ENCODE results near the gene CABCOCO1.

DNA sequence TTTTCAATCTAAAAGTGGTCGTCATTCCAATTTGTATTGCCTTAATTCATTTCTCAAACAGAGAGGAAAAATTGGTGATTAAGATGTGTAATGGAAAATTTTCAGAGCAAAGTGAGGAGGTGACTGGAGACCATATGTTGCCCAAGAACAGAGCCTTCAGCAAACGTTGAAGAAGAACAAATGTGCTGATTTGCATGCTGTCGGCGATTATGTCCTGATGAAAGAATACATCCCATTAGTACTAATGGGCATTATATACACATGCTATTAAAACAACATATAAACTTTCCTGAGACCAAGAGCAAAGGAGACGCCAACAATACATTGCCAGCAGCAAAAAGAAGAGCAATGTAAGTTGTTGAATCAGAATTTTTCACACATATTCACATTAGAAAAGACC, 138.8 kb downstream of the CABCOCO1 start:
- TF ChIP-seq, protein P1, sequence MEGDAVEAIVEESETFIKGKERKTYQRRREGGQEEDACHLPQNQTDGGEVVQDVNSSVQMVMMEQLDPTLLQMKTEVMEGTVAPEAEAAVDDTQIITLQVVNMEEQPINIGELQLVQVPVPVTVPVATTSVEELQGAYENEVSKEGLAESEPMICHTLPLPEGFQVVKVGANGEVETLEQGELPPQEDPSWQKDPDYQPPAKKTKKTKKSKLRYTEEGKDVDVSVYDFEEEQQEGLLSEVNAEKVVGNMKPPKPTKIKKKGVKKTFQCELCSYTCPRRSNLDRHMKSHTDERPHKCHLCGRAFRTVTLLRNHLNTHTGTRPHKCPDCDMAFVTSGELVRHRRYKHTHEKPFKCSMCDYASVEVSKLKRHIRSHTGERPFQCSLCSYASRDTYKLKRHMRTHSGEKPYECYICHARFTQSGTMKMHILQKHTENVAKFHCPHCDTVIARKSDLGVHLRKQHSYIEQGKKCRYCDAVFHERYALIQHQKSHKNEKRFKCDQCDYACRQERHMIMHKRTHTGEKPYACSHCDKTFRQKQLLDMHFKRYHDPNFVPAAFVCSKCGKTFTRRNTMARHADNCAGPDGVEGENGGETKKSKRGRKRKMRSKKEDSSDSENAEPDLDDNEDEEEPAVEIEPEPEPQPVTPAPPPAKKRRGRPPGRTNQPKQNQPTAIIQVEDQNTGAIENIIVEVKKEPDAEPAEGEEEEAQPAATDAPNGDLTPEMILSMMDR (conservative IDR thresholded peaks at IDR 0.05): no peak
- TF ChIP-seq ZFX (IDR thresholded peaks at IDR 0.05): no peak
